Liver (tissue), 5 donors: ENCODE results near the gene ZNF512. TPM values are rescaled to one million over a fixed set of nuclear protein-coding genes. Genes with fewer than 3 reads are reported as not detected.

Source experiments
- polyA plus RNA-seq, 2 donors: library from polyadenylated mRNA; stranded (reverse) in 1 of 2; unstranded in 1 of 2; fragments of 200-250 nt in 1 of 2; fragments of >200 nt in 1 of 2; fragmentation: Nextera tagmentation in 1 of 2; extraction: Ambion mirVana in 1 of 2; gene quantifications; one replicate each; pipeline versions ENCODE4 v1.2.1 to v1.2.3, GENCODE V29; 2013 to 2015
- small RNA-seq: library from RNA; depleted of rRNA; stranded (forward); fragments of <200 nt; gene quantifications from one replicate; pipeline ENCODE3, GENCODE V24; 2014
- total RNA-seq, 2 donors: library from RNA; depleted of rRNA; stranded (reverse); fragments of >200 nt; gene quantifications; one replicate each; pipeline ENCODE4 v1.2.3, GENCODE V29; 2014
- donor health status: healthy.
- donor health status: healthy.
- donor health status: healthy.

Gene ZNF512
- total and polyA plus RNA-seq, 4 donors: 3.3 to 13.0 (median 7.1) TPM

Small RNA genes within 50 kb of the gene (small RNA-seq; reads per million reads assigned to genes)
- not detected for gene RF00340

Other genes starting within 250 kb of the ZNF512 start
- gene GTF3C2, start 226.3 kb upstream of the ZNF512 start, total RNA-seq: 10 to 100 TPM; 16.4 to 20.6 TPM
- 10 to 100 TPM in 1 of 2 donors, 1 to 10 TPM in 1; 9.7 to 13.0 TPM for gene GTF3C2, start 226.3 kb upstream of the ZNF512 start, polyA plus RNA-seq
- gene EIF2B4, start 212.7 kb upstream of the ZNF512 start, total RNA-seq: 10 to 100 TPM; 10.5 to 18.9 TPM
- gene EIF2B4, start 212.7 kb upstream of the ZNF512 start, polyA plus RNA-seq: 10 to 100 TPM; 22.6 to 25.8 TPM
- 10 to 100 TPM; 53.7 to 65.3 TPM for gene SNX17, start 212.4 kb upstream of the ZNF512 start, total RNA-seq
- gene SNX17, start 212.4 kb upstream of the ZNF512 start, polyA plus RNA-seq: 10 to 100 TPM; 57.7 to 60.5 TPM
- gene ZNF513, start 202.3 kb upstream of the ZNF512 start, total RNA-seq: 1 to 10 TPM; 7.9 to 9.3 TPM
- 10 to 100 TPM in 1 of 2 donors, 1 to 10 TPM in 1; 2.9 to 11.2 TPM for gene ZNF513, start 202.3 kb upstream of the ZNF512 start, polyA plus RNA-seq
- gene PPM1G, start 173.5 kb upstream of the ZNF512 start, total RNA-seq: 10 to 100 TPM; 28.9 to 45.5 TPM
- gene PPM1G, start 173.5 kb upstream of the ZNF512 start, polyA plus RNA-seq: 10 to 100 TPM; 26.4 to 37.3 TPM
- gene NRBP1, start 154.4 kb upstream of the ZNF512 start, total RNA-seq: 10 to 100 TPM; 51.5 to 56.9 TPM
- gene NRBP1, start 154.4 kb upstream of the ZNF512 start, polyA plus RNA-seq: 10 to 100 TPM; 34.3 to 40.5 TPM
- 1 to 10 TPM; 1.8 to 2.8 TPM for gene KRTCAP3, start 140.7 kb upstream of the ZNF512 start, total RNA-seq
- 10 to 100 TPM in 1 of 2 donors, 1 to 10 TPM in 1; 6.7 to 12.7 TPM for gene KRTCAP3, start 140.7 kb upstream of the ZNF512 start, polyA plus RNA-seq
- 1 to 10 TPM; 9.7 to 9.8 TPM for gene IFT172, start 93.3 kb upstream of the ZNF512 start, total RNA-seq
- 1 to 10 TPM; 2.6 to 2.9 TPM for gene IFT172, start 93.3 kb upstream of the ZNF512 start, polyA plus RNA-seq
- 10 to 100 TPM; 11.4 to 51.0 TPM for gene FNDC4, start 87.8 kb upstream of the ZNF512 start, total RNA-seq
- gene FNDC4, start 87.8 kb upstream of the ZNF512 start, polyA plus RNA-seq: 100 to 1,000 TPM in 1 of 2 donors, 10 to 100 TPM in 1; 32.6 to 165 TPM
- gene GCKR, start 86.2 kb upstream of the ZNF512 start, total RNA-seq: 100 to 1,000 TPM in 1 of 2 donors, 1 to 10 TPM in 1; 9.6 to 173 TPM
- gene GCKR, start 86.2 kb upstream of the ZNF512 start, polyA plus RNA-seq: 10 to 100 TPM; 71.0 to 87.8 TPM
- gene CCDC121, start 46.0 kb downstream of the ZNF512 start, total RNA-seq: 1 to 10 TPM; 1.6 to 2.5 TPM
- gene CCDC121, start 46.0 kb downstream of the ZNF512 start, polyA plus RNA-seq: 1 to 10 TPM in 1 of 2 donors, under 1 TPM in 1; 0.97 to 1.2 TPM
- 10 to 100 TPM; 12.6 to 17.2 TPM for gene GPN1, start 46.0 kb downstream of the ZNF512 start, total RNA-seq
- 10 to 100 TPM; 10.7 to 12.2 TPM for gene GPN1, start 46.0 kb downstream of the ZNF512 start, polyA plus RNA-seq
- gene SUPT7L, start 80.6 kb downstream of the ZNF512 start, total RNA-seq: 10 to 100 TPM; 12.3 to 14.6 TPM
- 10 to 100 TPM in 1 of 2 donors, 1 to 10 TPM in 1; 9.6 to 10.7 TPM for gene SUPT7L, start 80.6 kb downstream of the ZNF512 start, polyA plus RNA-seq
- gene SLC4A1AP, start 80.8 kb downstream of the ZNF512 start, total RNA-seq: 10 to 100 TPM; 10.6 to 12.3 TPM
- 1 to 10 TPM; 7.2 to 8.5 TPM for gene SLC4A1AP, start 80.8 kb downstream of the ZNF512 start, polyA plus RNA-seq
- 10 to 100 TPM; 31.2 to 35.7 TPM for gene MRPL33, start 188.7 kb downstream of the ZNF512 start, total RNA-seq
- gene MRPL33, start 188.7 kb downstream of the ZNF512 start, polyA plus RNA-seq: 100 to 1,000 TPM in 1 of 2 donors, 10 to 100 TPM in 1; 46.2 to 130 TPM